Measurements from ENCODE around the gene XPC.

GRCh38 chr3:14174483-14174882, 3.9 kb downstream of the XPC start:
- no peak for TF ChIP-seq POLR2A (IDR thresholded peaks at IDR 0.05; ENCODE audit: low read length)
- no peak for TF ChIP-seq GATA1 (IDR thresholded peaks at IDR 0.05; ENCODE audit: low read depth, low read length)
